Activated naive CD8-positive, alpha-beta T cell treated with anti-CD3 and anti-CD28 coated beads, Interleukin-2, amount 10 ng/mL, durations not matched to agents 7 days and 5 days (primary cell): Measurements from ENCODE around the gene OBP2A. TPM values are rescaled to one million over a fixed set of nuclear protein-coding genes. Genes with fewer than 3 reads are reported as not detected.

Source experiments
- ATAC-seq: fragments of 150-1000 bp; cut with Tn5 transposase; one replicate; pipeline ENCODE4 v1.10.0; 2021; ENCODE audit warnings: low read depth, moderate library complexity
- POLR2A ChIA-PET: fragments of 350-600 bp; sonication (Branson Sonifier 250); formaldehyde crosslinking; loops from one replicate; lab custom pipeline; 2021; ENCODE audit warnings: antibody characterized with exemption; lab: Charles Lee
- DNase-seq: peaks from one replicate; pipeline ENCODE4 v3.0.0; 2021
- H3K27ac Mint-ChIP-seq: one replicate; pipeline ENCODE4 v1.8.0; 2022; ENCODE audit warnings: mild to moderate bottlenecking, mixed read lengths
- H3K27me3 Mint-ChIP-seq: one replicate; pipeline ENCODE4 v1.8.0; 2022; ENCODE audit warnings: mild to moderate bottlenecking, moderate library complexity, mixed read lengths
- H3K36me3 Mint-ChIP-seq: one replicate; pipeline ENCODE4 v1.8.0; 2021; ENCODE audit warnings: mild to moderate bottlenecking, mixed read lengths
- H3K4me1 Mint-ChIP-seq: one replicate; pipeline ENCODE4 v1.8.0; 2021; ENCODE audit warnings: mixed read lengths
- H3K4me3 Mint-ChIP-seq: one replicate; pipeline ENCODE4 v1.8.0; 2022; ENCODE audit warnings: mild to moderate bottlenecking, moderate library complexity, mixed read lengths
- H3K9me3 Mint-ChIP-seq: one replicate; pipeline ENCODE4 v1.8.0; 2021; ENCODE audit warnings: mixed read lengths
- total RNA-seq, 2 experiments: library from RNA; stranded (reverse); gene quantifications; one replicate each; pipeline ENCODE4 v1.2.3, GENCODE V29; 2021

Gene OBP2A
- total RNA-seq, 2 experiments from 2014 or later, result not detected

- Mint-ChIP-seq H3K9me3 (no peaks in the 10 kb centered on the region), H3K4me3 (no peak overlapping the region), H3K36me3 (no peaks in the 10 kb centered on the region), H3K27me3 (no peaks in the 10 kb centered on the region), H3K4me1 (no peaks in the 10 kb centered on the region), H3K27ac (no peak overlapping the region)
- POLR2A ChIA-PET, result no interaction called here
- DNase-seq (no peak), ATAC-seq (no peak)
Observed at GRCh38 chr9:135575995-135576631, 30.2 kb downstream of the OBP2A start.

- H3K27ac Mint-ChIP-seq, result no peak overlapping the region
- no peak for ATAC-seq
- H3K27me3 Mint-ChIP-seq, result no peaks in the 10 kb centered on the region
- no peak for DNase-seq
- H3K9me3 Mint-ChIP-seq, result no peaks in the 10 kb centered on the region
- H3K4me3 Mint-ChIP-seq, result no peak overlapping the region
- no peaks in the 10 kb centered on the region for H3K36me3 Mint-ChIP-seq
- POLR2A ChIA-PET, result no interaction called here
- no peaks in the 10 kb centered on the region for H3K4me1 Mint-ChIP-seq
Observed at GRCh38 chr9:135577256-135577655, 31.3 kb downstream of the OBP2A start.

GRCh38 chr9:135579356-135579755 lies 33.4 kb downstream of the OBP2A start:
- Mint-ChIP-seq H3K36me3 (no peaks in the 10 kb centered on the region), H3K9me3 (no peaks in the 10 kb centered on the region), H3K4me3 (no peak overlapping the region), H3K27me3 (no peaks in the 10 kb centered on the region), H3K4me1 (no peaks in the 10 kb centered on the region), H3K27ac (no peak overlapping the region)
- ATAC-seq, result no peak
- no peak for DNase-seq
- POLR2A ChIA-PET, result no interaction called here

GRCh38 chr9:135579889-135580660 lies 34.1 kb downstream of the OBP2A start:
- Mint-ChIP-seq H3K27ac (no peak overlapping the region), H3K4me3 (no peak overlapping the region), H3K27me3 (no peaks in the 10 kb centered on the region), H3K9me3 (no peaks in the 10 kb centered on the region), H3K4me1 (no peaks in the 10 kb centered on the region), H3K36me3 (no peaks in the 10 kb centered on the region)
- POLR2A ChIA-PET, result no interaction called here
- no peak for DNase-seq
- no peak for ATAC-seq

- no peaks in the 10 kb centered on the region for H3K27me3 Mint-ChIP-seq
- H3K4me3 Mint-ChIP-seq, result no peak overlapping the region
- H3K27ac Mint-ChIP-seq, result no peak overlapping the region
- H3K4me1 Mint-ChIP-seq, result no peaks in the 10 kb centered on the region
- no peak for DNase-seq
- no peaks in the 10 kb centered on the region for H3K36me3 Mint-ChIP-seq
- ATAC-seq, result no peak
- POLR2A ChIA-PET, result no interaction called here
- H3K9me3 Mint-ChIP-seq, result no peaks in the 10 kb centered on the region
Observed at GRCh38 chr9:135580664-135581380, 34.9 kb downstream of the OBP2A start.

GRCh38 chr9:135581636-135582426 lies 35.9 kb downstream of the OBP2A start:
- DNase-seq (no peak), ATAC-seq (no peak)
- Mint-ChIP-seq H3K9me3 (no peaks in the 10 kb centered on the region), H3K4me3 (no peak overlapping the region), H3K27me3 (no peaks in the 10 kb centered on the region), H3K27ac (no peak overlapping the region), H3K4me1 (no peaks in the 10 kb centered on the region), H3K36me3 (no peaks in the 10 kb centered on the region)
- POLR2A ChIA-PET, result no interaction called here

GRCh38 chr9:135582541-135582940 lies 36.6 kb downstream of the OBP2A start:
- ATAC-seq (no peak), DNase-seq (no peak)
- H3K27ac Mint-ChIP-seq, result no peak overlapping the region
- no peaks in the 10 kb centered on the region for H3K4me1 Mint-ChIP-seq
- H3K27me3 Mint-ChIP-seq, result no peaks in the 10 kb centered on the region
- POLR2A ChIA-PET, result no interaction called here
- no peaks in the 10 kb centered on the region for H3K9me3 Mint-ChIP-seq
- H3K36me3 Mint-ChIP-seq, result no peaks in the 10 kb centered on the region
- no peak overlapping the region for H3K4me3 Mint-ChIP-seq

GRCh38 chr9:135582966-135583687 lies 37.2 kb downstream of the OBP2A start:
- POLR2A ChIA-PET, result no interaction called here
- no peak overlapping the region for H3K4me3 Mint-ChIP-seq
- no peak for ATAC-seq
- DNase-seq, result no peak
- H3K4me1 Mint-ChIP-seq, result no peaks in the 10 kb centered on the region
- H3K9me3 Mint-ChIP-seq, result no peaks in the 10 kb centered on the region
- no peaks in the 10 kb centered on the region for H3K36me3 Mint-ChIP-seq
- no peaks in the 10 kb centered on the region for H3K27me3 Mint-ChIP-seq
- H3K27ac Mint-ChIP-seq, result no peak overlapping the region

GRCh38 chr9:135583688-135584011 lies 37.7 kb downstream of the OBP2A start:
- no peak overlapping the region for H3K4me3 Mint-ChIP-seq
- no peak overlapping the region for H3K27ac Mint-ChIP-seq
- POLR2A ChIA-PET, result no interaction called here
- H3K36me3 Mint-ChIP-seq, result no peaks in the 10 kb centered on the region
- no peaks in the 10 kb centered on the region for H3K9me3 Mint-ChIP-seq
- DNase-seq (no peak), ATAC-seq (no peak)
- no peaks in the 10 kb centered on the region for H3K27me3 Mint-ChIP-seq
- H3K4me1 Mint-ChIP-seq, result no peaks in the 10 kb centered on the region

- Mint-ChIP-seq H3K4me3 (no peak overlapping the region), H3K27me3 (no peaks in the 10 kb centered on the region), H3K4me1 (no peaks in the 10 kb centered on the region), H3K9me3 (no peaks in the 10 kb centered on the region), H3K27ac (no peak overlapping the region), H3K36me3 (no peaks in the 10 kb centered on the region)
- DNase-seq (no peak), ATAC-seq (no peak)
- POLR2A ChIA-PET, result no interaction called here
Observed at GRCh38 chr9:135584371-135584770, 38.4 kb downstream of the OBP2A start.

- ATAC-seq (no peak), DNase-seq (no peak)
- Mint-ChIP-seq H3K27ac (no peak overlapping the region), H3K9me3 (no peaks in the 10 kb centered on the region), H3K27me3 (no peaks in the 10 kb centered on the region), H3K4me1 (no peaks in the 10 kb centered on the region), H3K4me3 (no peak overlapping the region), H3K36me3 (no peaks in the 10 kb centered on the region)
- POLR2A ChIA-PET, result no interaction called here
Observed at GRCh38 chr9:135584934-135585333, 39.0 kb downstream of the OBP2A start.

GRCh38 chr9:135586601-135587109 lies 40.7 kb downstream of the OBP2A start:
- no peak for DNase-seq
- Mint-ChIP-seq H3K9me3 (no peaks in the 10 kb centered on the region), H3K27ac (no peak overlapping the region), H3K4me3 (no peak overlapping the region), H3K27me3 (no peaks in the 10 kb centered on the region), H3K4me1 (no peaks in the 10 kb centered on the region), H3K36me3 (no peaks in the 10 kb centered on the region)
- no peak for ATAC-seq
- POLR2A ChIA-PET, result no interaction called here

GRCh38 chr9:135587658-135588057 lies 41.7 kb downstream of the OBP2A start:
- H3K4me1 Mint-ChIP-seq, result no peaks in the 10 kb centered on the region
- POLR2A ChIA-PET, result no interaction called here
- ATAC-seq, result no peak
- H3K4me3 Mint-ChIP-seq, result no peak overlapping the region
- no peaks in the 10 kb centered on the region for H3K27me3 Mint-ChIP-seq
- H3K9me3 Mint-ChIP-seq, result no peaks in the 10 kb centered on the region
- H3K27ac Mint-ChIP-seq, result no peak overlapping the region
- DNase-seq, result no peak
- no peaks in the 10 kb centered on the region for H3K36me3 Mint-ChIP-seq
